ENCODE data around the gene NCKAP5.

DNA sequence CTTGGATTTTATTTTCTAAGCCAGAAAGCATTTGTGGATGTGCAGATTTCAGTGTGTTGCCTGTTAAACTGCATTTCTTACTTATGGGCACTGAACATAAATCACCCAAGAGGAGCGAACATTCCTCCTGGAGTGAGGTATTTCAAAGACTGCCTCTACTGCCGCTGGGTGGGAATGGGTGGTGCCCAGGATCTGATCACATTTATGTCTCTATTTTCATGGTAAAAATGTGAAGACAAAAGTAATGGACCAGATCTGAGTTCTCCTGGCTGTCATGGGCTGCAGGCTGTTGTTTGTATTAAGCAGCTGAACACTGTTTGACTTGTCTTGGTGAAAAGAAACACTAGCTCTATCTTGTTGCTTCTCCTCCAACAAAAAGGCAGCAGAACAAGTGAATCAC, 251.7 kb downstream of the NCKAP5 start:
- TF ChIP-seq, protein P1, sequence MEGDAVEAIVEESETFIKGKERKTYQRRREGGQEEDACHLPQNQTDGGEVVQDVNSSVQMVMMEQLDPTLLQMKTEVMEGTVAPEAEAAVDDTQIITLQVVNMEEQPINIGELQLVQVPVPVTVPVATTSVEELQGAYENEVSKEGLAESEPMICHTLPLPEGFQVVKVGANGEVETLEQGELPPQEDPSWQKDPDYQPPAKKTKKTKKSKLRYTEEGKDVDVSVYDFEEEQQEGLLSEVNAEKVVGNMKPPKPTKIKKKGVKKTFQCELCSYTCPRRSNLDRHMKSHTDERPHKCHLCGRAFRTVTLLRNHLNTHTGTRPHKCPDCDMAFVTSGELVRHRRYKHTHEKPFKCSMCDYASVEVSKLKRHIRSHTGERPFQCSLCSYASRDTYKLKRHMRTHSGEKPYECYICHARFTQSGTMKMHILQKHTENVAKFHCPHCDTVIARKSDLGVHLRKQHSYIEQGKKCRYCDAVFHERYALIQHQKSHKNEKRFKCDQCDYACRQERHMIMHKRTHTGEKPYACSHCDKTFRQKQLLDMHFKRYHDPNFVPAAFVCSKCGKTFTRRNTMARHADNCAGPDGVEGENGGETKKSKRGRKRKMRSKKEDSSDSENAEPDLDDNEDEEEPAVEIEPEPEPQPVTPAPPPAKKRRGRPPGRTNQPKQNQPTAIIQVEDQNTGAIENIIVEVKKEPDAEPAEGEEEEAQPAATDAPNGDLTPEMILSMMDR (IDR thresholded peaks at IDR 0.05; ENCODE audit: control extremely low read depth in 1 of 3, insufficient read depth in 1 of 3, low read depth in 1 of 3, low read length in 3 of 3): no peak
- TF ChIP-seq, protein P2, sequence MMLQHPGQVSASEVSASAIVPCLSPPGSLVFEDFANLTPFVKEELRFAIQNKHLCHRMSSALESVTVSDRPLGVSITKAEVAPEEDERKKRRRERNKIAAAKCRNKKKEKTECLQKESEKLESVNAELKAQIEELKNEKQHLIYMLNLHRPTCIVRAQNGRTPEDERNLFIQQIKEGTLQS (IDR thresholded peaks at IDR 0.05; ENCODE audit: insufficient read depth, low read depth, low read length): no peak
- TF ChIP-seq CHD2 (IDR thresholded peaks at IDR 0.05; ENCODE audit: low read length) (no peak), GABPA (IDR thresholded peaks at IDR 0.05; ENCODE audit: borderline replicate concordance, insufficient read depth, low read length) (no peak), NRF1 (IDR thresholded peaks at IDR 0.05; ENCODE audit: low read depth, low read length) (no peak), TAF1 (IDR thresholded peaks at IDR 0.05; ENCODE audit: low read depth, low read length) (no peak), MAFK (IDR thresholded peaks at IDR 0.05; ENCODE audit: low read depth, low read length) (no peak), RAD21 (IDR thresholded peaks at IDR 0.05 in 1 of 2, conservative IDR thresholded peaks at IDR 0.05 in 1 of 2; ENCODE audit: low read depth in 2 of 2, low read length in 2 of 2) (no peak), JUND (IDR thresholded peaks at IDR 0.05; ENCODE audit: low read length) (no peak)
